ENCODE results near the gene PTGES3.

DNA sequence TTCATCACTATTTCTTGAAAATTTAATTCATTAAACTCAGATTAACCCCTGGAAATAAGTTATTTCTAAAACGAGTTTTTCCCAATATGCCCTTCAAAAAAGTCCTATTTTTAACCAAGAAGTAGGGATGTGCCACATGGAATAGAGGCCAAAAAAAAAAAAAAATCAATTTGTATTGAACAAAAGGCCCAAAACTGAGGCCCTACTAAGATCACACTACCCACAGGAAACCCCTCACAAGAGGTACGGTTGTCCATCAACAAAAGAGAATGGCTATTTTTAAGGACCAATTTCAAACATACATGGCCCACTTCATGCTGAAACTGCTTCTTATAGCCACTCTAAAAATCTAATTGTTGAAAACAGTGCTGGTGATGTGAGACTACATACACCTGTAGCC is 50.5 kb downstream of the PTGES3 start:
- TF ChIP-seq, protein P1, sequence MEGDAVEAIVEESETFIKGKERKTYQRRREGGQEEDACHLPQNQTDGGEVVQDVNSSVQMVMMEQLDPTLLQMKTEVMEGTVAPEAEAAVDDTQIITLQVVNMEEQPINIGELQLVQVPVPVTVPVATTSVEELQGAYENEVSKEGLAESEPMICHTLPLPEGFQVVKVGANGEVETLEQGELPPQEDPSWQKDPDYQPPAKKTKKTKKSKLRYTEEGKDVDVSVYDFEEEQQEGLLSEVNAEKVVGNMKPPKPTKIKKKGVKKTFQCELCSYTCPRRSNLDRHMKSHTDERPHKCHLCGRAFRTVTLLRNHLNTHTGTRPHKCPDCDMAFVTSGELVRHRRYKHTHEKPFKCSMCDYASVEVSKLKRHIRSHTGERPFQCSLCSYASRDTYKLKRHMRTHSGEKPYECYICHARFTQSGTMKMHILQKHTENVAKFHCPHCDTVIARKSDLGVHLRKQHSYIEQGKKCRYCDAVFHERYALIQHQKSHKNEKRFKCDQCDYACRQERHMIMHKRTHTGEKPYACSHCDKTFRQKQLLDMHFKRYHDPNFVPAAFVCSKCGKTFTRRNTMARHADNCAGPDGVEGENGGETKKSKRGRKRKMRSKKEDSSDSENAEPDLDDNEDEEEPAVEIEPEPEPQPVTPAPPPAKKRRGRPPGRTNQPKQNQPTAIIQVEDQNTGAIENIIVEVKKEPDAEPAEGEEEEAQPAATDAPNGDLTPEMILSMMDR (IDR thresholded peaks at IDR 0.05): no peak
- TF ChIP-seq POLR2A (IDR thresholded peaks at IDR 0.05): no peak

Data from sigmoid colon (tissue), 3 donors.